NCI-H2107 treated with DMSO at 0.1 percent for 48 hours (cell line): ENCODE data around the gene STXBP5.

Experiments
- DNase-seq: peaks from one replicate; lab custom pipeline; 2025; ENCODE audit not compliant: unreplicated experiment; lab: John Stamatoyannopoulos, UW

The STXBP5 gene

GRCh38 chr6:147429794-147430193, 225.6 kb downstream of the STXBP5 start:
- DNase-seq: no peak

- no peak for DNase-seq
Observed at GRCh38 chr6:147430811-147431210, 226.6 kb downstream of the STXBP5 start.

DNA sequence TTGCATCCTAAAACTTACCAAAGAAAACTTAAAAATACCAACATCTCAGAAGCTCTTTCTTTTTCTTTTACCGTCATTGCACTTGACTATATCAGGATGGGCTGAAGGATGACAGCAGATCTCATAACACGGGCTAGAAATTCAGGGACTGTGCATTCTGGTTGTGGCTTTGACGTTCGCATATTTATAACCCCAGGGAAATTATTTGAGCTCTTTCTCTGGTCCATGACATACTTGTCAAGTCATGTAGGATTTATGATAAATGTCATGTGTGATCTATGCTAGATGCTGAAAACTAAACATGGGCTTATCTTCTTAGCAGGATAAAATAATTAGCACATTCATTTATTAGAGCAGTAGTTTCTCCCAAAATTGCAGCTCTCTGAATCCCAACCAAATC, 229.9 kb downstream of the STXBP5 start:
- no peak for DNase-seq

GRCh38 chr6:147434516-147434915, 230.3 kb downstream of the STXBP5 start:
- DNase-seq: no peak

- no peak for DNase-seq
Observed at GRCh38 chr6:147437615-147438014, 233.4 kb downstream of the STXBP5 start.

DNA sequence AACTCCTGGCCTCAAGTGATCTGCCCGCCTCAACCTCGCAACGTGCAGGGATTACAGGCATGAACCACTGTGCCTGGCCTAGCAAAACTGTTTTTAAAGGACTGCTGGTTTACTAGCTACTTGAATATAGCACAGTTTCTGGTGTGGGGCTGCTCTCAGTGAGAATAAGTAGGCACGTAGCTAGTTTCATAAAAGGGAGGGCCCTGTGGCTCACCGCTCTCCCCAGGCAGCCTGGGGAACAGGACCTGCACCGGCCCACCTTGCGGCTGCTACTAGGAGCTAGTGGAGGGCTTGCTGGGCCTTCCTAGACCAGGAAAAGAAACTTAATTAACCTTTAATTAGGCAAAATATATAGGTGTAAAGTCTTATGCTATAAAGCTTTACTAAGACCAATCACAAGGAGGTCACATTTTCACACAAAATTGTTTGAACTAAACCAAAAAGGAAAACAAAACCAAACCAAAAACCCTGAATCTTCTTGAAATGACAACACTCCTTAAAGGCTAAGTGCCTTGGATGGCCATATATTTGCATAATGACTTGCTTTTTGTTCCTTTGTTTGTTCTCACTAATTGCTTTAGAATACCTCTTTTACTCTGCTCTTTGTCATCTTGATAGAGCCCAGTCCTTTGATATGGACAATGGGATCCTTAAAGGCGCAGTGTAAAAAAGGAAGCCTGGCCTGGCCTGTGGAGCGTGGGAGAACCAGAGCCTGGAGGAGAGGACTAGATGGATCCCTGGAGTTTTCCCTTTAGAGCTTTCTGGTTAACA, 234.7 kb downstream of the STXBP5 start:
- no peak for DNase-seq
